Endodermal cell (in vitro differentiated cells): Measurements from ENCODE around the gene GALNT5. TPM values are rescaled to one million over a fixed set of nuclear protein-coding genes. Genes with fewer than 3 reads are reported as not detected.

ENCODE experiments used
- DNase-seq: peaks from one replicate; pipeline ENCODE4 v3.0.0-alpha.2; 2017
- H3K27ac ChIP-seq: 2 replicates; pipeline ENCODE4 v1.5.1; 2013; ENCODE audit warnings: mild to moderate bottlenecking, low read depth, low read length, moderate library complexity
- H3K27me3 ChIP-seq: 2 replicates; pipeline ENCODE4 v1.6.1; 2013; ENCODE audit warnings: mild to moderate bottlenecking, low read length, moderate library complexity; ENCODE audit not compliant: insufficient read depth, control insufficient read depth, poor library complexity, severe bottlenecking
- H3K36me3 ChIP-seq: 2 replicates; pipeline ENCODE4 v1.7.0; 2013; ENCODE audit warnings: mild to moderate bottlenecking, low read length, moderate library complexity; ENCODE audit not compliant: control insufficient read depth, insufficient read depth
- H3K4me1 ChIP-seq: one replicate; pipeline ENCODE4 v1.7.0; 2013; ENCODE audit warnings: low read length; ENCODE audit not compliant: control insufficient read depth, insufficient read depth
- H3K4me3 ChIP-seq: 2 replicates; pipeline ENCODE4 v1.5.1; 2013; ENCODE audit warnings: mild to moderate bottlenecking, low read length, moderate library complexity
- H3K9ac ChIP-seq: 2 replicates; pipeline ENCODE4 v1.6.1; 2013; ENCODE audit warnings: mild to moderate bottlenecking, low read length, moderate library complexity; ENCODE audit not compliant: poor library complexity, severe bottlenecking; ENCODE audit errors: extremely low read depth
- H3K9me3 ChIP-seq: 2 replicates; pipeline ENCODE4 v1.6.1; 2013; ENCODE audit warnings: mild to moderate bottlenecking, low read length, moderate library complexity; ENCODE audit not compliant: control insufficient read depth
- H3K27ac Mint-ChIP-seq: 2 replicates; pipeline ENCODE4 v1.8.0; 2020; ENCODE audit warnings: mixed read lengths
- H3K27me3 Mint-ChIP-seq: 2 replicates; pipeline ENCODE4 v1.8.0; 2021; ENCODE audit warnings: mild to moderate bottlenecking, mixed read lengths; ENCODE audit not compliant: insufficient read depth
- H3K36me3 Mint-ChIP-seq: 2 replicates; pipeline ENCODE4 v1.8.0; 2020; ENCODE audit warnings: low read depth, mixed read lengths
- H3K4me1 Mint-ChIP-seq: 2 replicates; pipeline ENCODE4 v1.8.0; 2020; ENCODE audit warnings: mixed read lengths
- H3K4me3 Mint-ChIP-seq: 2 replicates; pipeline ENCODE4 v1.8.0; 2020; ENCODE audit warnings: mild to moderate bottlenecking, moderate library complexity, mixed read lengths
- H3K9me3 Mint-ChIP-seq: 2 replicates; pipeline ENCODE4 v1.8.0; 2020; ENCODE audit warnings: mild to moderate bottlenecking, mixed read lengths
- WGBS, 2 experiments: methylation state at CpG; one replicate each; pipeline versions ENCODE4 v1.1.5 to v1.1.7; 2013; ENCODE audit warnings: missing lambda C conversion rate in 2 of 2, mixed read lengths in 1 of 2; ENCODE audit not compliant: insufficient coverage in 1 of 2, insufficient read length in 1 of 2; 5-methylcytosine and 5-hydroxymethylcytosine counted together
- total RNA-seq, 2 donors: library from RNA; stranded (reverse); fragmentation: NEBNext Ultra II Directional in 1 of 2; extraction: Animal tissue kit (Norgen Biotek cat#: 25700) in 1 of 2; gene quantifications; 2 replicates in 1 of 2; 3 replicates in 1 of 2; pipeline ENCODE4 v1.2.1, GENCODE V29; 2021
- TF ChIP-seq, protein P1 (sequence below): fragments of 200-600 bp; sonication (generic); conservative IDR thresholded peaks from 2 replicates; pipeline ENCODE4 v1.5.0; 2021; ENCODE audit warnings: antibody characterized with exemption, mild to moderate bottlenecking

The GALNT5 gene
- total RNA-seq, 2 donors from 2014 or later = 0.11 TPM; not detected in 1

DNA sequence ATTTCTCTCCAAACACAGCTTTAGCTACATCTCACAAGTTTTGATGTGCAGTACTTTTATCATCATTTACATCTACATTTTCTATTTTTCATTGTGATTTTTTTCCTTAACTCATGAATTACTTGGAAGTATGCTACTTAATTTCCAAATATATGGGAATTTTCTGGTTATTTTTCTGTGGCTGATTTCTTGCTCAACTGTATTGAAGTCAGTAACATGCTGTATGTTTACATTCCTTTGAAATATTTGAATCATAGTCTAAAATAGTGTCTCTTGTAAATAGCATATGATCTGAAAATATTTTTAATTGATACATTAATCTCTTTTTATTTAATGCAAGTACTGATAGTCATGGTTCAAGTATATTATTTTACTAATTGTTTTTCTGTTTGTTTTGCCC lies 26.0 kb upstream of the GALNT5 start:
- Histone ChIP-seq H3K9me3 (no peaks in the 10 kb centered on the region), H3K27me3 (no peaks in the 10 kb centered on the region), H3K36me3 (no peaks in the 10 kb centered on the region), H3K4me1 (no peaks in the 10 kb centered on the region), H3K27ac (no peak overlapping the region), H3K4me3 (no peak overlapping the region), H3K9ac (no peak overlapping the region)
- Mint-ChIP-seq H3K27ac (no peak overlapping the region), H3K4me1 (no peaks in the 10 kb centered on the region), H3K36me3 (no peaks in the 10 kb centered on the region), H3K9me3 (no peaks in the 10 kb centered on the region), H3K27me3 (no peaks in the 10 kb centered on the region), H3K4me3 (no peak overlapping the region)
- TF ChIP-seq, protein P1, sequence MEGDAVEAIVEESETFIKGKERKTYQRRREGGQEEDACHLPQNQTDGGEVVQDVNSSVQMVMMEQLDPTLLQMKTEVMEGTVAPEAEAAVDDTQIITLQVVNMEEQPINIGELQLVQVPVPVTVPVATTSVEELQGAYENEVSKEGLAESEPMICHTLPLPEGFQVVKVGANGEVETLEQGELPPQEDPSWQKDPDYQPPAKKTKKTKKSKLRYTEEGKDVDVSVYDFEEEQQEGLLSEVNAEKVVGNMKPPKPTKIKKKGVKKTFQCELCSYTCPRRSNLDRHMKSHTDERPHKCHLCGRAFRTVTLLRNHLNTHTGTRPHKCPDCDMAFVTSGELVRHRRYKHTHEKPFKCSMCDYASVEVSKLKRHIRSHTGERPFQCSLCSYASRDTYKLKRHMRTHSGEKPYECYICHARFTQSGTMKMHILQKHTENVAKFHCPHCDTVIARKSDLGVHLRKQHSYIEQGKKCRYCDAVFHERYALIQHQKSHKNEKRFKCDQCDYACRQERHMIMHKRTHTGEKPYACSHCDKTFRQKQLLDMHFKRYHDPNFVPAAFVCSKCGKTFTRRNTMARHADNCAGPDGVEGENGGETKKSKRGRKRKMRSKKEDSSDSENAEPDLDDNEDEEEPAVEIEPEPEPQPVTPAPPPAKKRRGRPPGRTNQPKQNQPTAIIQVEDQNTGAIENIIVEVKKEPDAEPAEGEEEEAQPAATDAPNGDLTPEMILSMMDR = no peak
- DNase-seq = no peak

DNA sequence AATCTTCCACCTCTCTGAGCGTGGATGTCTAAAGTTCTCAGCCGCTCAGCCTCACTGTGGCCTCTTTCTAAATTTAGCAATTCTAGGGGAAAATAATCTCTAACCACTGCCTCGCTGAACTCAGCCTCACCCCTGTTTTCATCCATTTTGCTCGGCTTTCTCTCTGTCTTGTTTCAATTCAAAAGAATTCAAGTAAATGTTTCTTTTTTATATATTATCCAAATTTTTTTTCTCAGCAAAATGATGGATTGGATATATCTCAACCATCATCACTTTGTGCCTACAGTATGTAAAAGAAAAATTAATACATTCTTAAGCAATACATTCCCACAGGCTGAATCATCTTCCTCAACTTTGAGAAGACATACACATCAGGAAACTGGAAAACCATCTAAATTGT lies 24.0 kb upstream of the GALNT5 start:
- Histone ChIP-seq H3K36me3 (no peaks in the 10 kb centered on the region), H3K4me3 (no peak overlapping the region), H3K4me1 (no peaks in the 10 kb centered on the region), H3K9me3 (no peaks in the 10 kb centered on the region), H3K27me3 (no peaks in the 10 kb centered on the region), H3K27ac (no peak overlapping the region), H3K9ac (no peak overlapping the region)
- 92 to 93% methylated on average over 2 to 4 of the region's 4 CpGs for WGBS, 2 experiments
- H3K27me3 Mint-ChIP-seq = no peaks in the 10 kb centered on the region
- no peaks in the 10 kb centered on the region for H3K9me3 Mint-ChIP-seq
- no peak overlapping the region for H3K27ac Mint-ChIP-seq
- no peak overlapping the region for H3K4me3 Mint-ChIP-seq
- no peaks in the 10 kb centered on the region for H3K4me1 Mint-ChIP-seq
- TF ChIP-seq, protein P1 = no peak
- H3K36me3 Mint-ChIP-seq = no peaks in the 10 kb centered on the region
- no peak for DNase-seq

DNA sequence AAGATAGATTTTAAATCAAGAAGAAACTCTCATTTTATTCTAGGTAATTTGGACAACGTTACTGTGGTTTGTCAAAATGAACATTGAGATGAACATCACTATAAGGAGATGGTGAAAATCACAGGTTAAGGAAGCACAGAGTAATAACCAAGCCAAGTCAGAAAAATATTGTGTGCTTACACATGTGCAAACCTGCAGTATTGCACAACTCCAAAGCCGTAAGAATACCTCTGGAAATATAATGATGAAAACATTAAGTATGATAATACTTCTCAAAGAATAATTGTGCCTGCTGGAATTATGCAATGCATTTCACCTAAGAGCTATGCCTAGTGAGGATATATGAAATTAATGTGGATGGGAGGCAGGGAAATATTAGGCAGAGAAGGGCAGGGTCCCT lies 21.1 kb upstream of the GALNT5 start:
- H3K27me3 Mint-ChIP-seq = no peaks in the 10 kb centered on the region
- TF ChIP-seq, protein P1 = no peak
- no peaks in the 10 kb centered on the region for H3K9me3 ChIP-seq
- no peaks in the 10 kb centered on the region for H3K4me1 Mint-ChIP-seq
- no peak overlapping the region for H3K4me3 Mint-ChIP-seq
- H3K4me1 ChIP-seq = no peaks in the 10 kb centered on the region
- H3K9me3 Mint-ChIP-seq = no peaks in the 10 kb centered on the region
- H3K4me3 ChIP-seq = no peak overlapping the region
- H3K27ac ChIP-seq = no peak overlapping the region
- H3K9ac ChIP-seq = no peak overlapping the region
- H3K36me3 Mint-ChIP-seq = no peaks in the 10 kb centered on the region
- DNase-seq = no peak
- 78 to 87% methylated on average over 1 to 2 of the region's 2 CpGs for WGBS, 2 experiments
- no peaks in the 10 kb centered on the region for H3K27me3 ChIP-seq
- no peak overlapping the region for H3K27ac Mint-ChIP-seq
- no peaks in the 10 kb centered on the region for H3K36me3 ChIP-seq
